Stimulated activated CD8-positive, alpha-beta memory T cell treated with anti-CD3 and anti-CD28 coated beads, Interleukin-12 subunit alpha, Interleukin-12 subunit beta, amount 100 ng/mL, for 1 hour (primary cell): ENCODE results near the gene NMNAT3.
"Not testable (repeated sequence)": the region's sequence is repeated elsewhere in the genome, so short reads cannot be mapped to it uniquely, and the experiment has no call there.

ENCODE experiments used
- DNase-seq: peaks from one replicate; pipeline ENCODE4 v3.0.0-alpha.2; 2020; ENCODE audit warnings: low read depth

Gene NMNAT3

GRCh38 chr3:139636511-139636910 lies 41.3 kb downstream of the NMNAT3 start:
- DNase-seq = no peak

GRCh38 chr3:139634111-139634635 lies 43.6 kb downstream of the NMNAT3 start:
- DNase-seq = no peak

GRCh38 chr3:139633511-139633910 lies 44.3 kb downstream of the NMNAT3 start:
- DNase-seq = no peak

GRCh38 chr3:139630542-139630941 lies 47.2 kb downstream of the NMNAT3 start:
- DNase-seq = no peak

GRCh38 chr3:139629033-139629432 lies 48.7 kb downstream of the NMNAT3 start:
- DNase-seq = no peak

GRCh38 chr3:139627759-139628158 lies 50.0 kb downstream of the NMNAT3 start:
- DNase-seq = no peak

- no peak for DNase-seq
Observed at GRCh38 chr3:139620438-139620837, 57.3 kb downstream of the NMNAT3 start.

GRCh38 chr3:139619484-139619883 lies 58.3 kb downstream of the NMNAT3 start:
- no peak for DNase-seq

- no peak for DNase-seq
Observed at GRCh38 chr3:139617672-139618268, 60.0 kb downstream of the NMNAT3 start.

GRCh38 chr3:139611528-139611927 lies 66.2 kb downstream of the NMNAT3 start:
- no peak for DNase-seq

- DNase-seq = no peak
Observed at GRCh38 chr3:139610886-139611285, 66.9 kb downstream of the NMNAT3 start.

GRCh38 chr3:139608924-139609323 lies 68.8 kb downstream of the NMNAT3 start:
- DNase-seq = no peak

- no peak for DNase-seq
Observed at GRCh38 chr3:139608108-139608380, 69.7 kb downstream of the NMNAT3 start.

- DNase-seq = no peak
Observed at GRCh38 chr3:139607257-139608107, 70.3 kb downstream of the NMNAT3 start.

GRCh38 chr3:139602003-139602402 lies 75.8 kb downstream of the NMNAT3 start:
- DNase-seq = no peak

GRCh38 chr3:139601191-139601961 lies 76.4 kb downstream of the NMNAT3 start:
- no peak for DNase-seq

GRCh38 chr3:139597947-139598346 lies 79.8 kb downstream of the NMNAT3 start:
- DNase-seq = no peak

- not testable (repeated sequence) for DNase-seq
Observed at GRCh38 chr3:139591186-139591585, 86.6 kb downstream of the NMNAT3 start.

GRCh38 chr3:139588450-139588849 lies 89.3 kb downstream of the NMNAT3 start:
- DNase-seq = no peak

GRCh38 chr3:139587797-139588196 lies 90.0 kb downstream of the NMNAT3 start:
- no peak for DNase-seq

GRCh38 chr3:139586420-139587017 lies 91.3 kb downstream of the NMNAT3 start:
- no peak for DNase-seq

GRCh38 chr3:139585820-139586219 lies 92.0 kb downstream of the NMNAT3 start:
- no peak for DNase-seq
